NCI-H345 (cell line): ENCODE measurements around the gene PRDM16.

Experiments used
- DNase-seq: peaks from one replicate; lab custom pipeline; 2025; lab: John Stamatoyannopoulos, UW

PRDM16 gene

GRCh38 chr1:3053986-3054385 is 15.0 kb upstream of the PRDM16 start:
- no peak for DNase-seq

- DNase-seq, result no peak
Measured at GRCh38 chr1:3054474-3054873, 14.5 kb upstream of the PRDM16 start.

GRCh38 chr1:3055051-3055450 is 14.0 kb upstream of the PRDM16 start:
- no peak for DNase-seq

GRCh38 chr1:3056641-3057040 is 12.4 kb upstream of the PRDM16 start:
- DNase-seq, result no peak

GRCh38 chr1:3058263-3059030 is 10.6 kb upstream of the PRDM16 start:
- DNase-seq, result no peak

- DNase-seq, result no peak
Measured at GRCh38 chr1:3060127-3060526, 8.9 kb upstream of the PRDM16 start.

GRCh38 chr1:3060601-3061551 is 8.1 kb upstream of the PRDM16 start:
- DNase-seq, result no peak

GRCh38 chr1:3061566-3061965 is 7.4 kb upstream of the PRDM16 start:
- DNase-seq, result no peak

- no peak for DNase-seq
Measured at GRCh38 chr1:3061981-3062615, 6.9 kb upstream of the PRDM16 start.

- no peak for DNase-seq
Measured at GRCh38 chr1:3062616-3063378, 6.2 kb upstream of the PRDM16 start.

- DNase-seq, result no peak
Measured at GRCh38 chr1:3063379-3064295, 5.4 kb upstream of the PRDM16 start.

GRCh38 chr1:3064296-3064850 is 4.6 kb upstream of the PRDM16 start:
- no peak for DNase-seq

- no peak for DNase-seq
Measured at GRCh38 chr1:3064901-3065300, 4.1 kb upstream of the PRDM16 start.

GRCh38 chr1:3065396-3065795 is 3.6 kb upstream of the PRDM16 start:
- DNase-seq, result no peak

GRCh38 chr1:3065797-3066196 is 3.2 kb upstream of the PRDM16 start:
- no peak for DNase-seq

GRCh38 chr1:3066250-3066711 is 2.7 kb upstream of the PRDM16 start:
- DNase-seq, result no peak

GRCh38 chr1:3066826-3067225 is 2.2 kb upstream of the PRDM16 start:
- DNase-seq, result no peak

- no peak for DNase-seq
Measured at GRCh38 chr1:3067301-3067670, 1.7 kb upstream of the PRDM16 start.

- DNase-seq, result no peak
Measured at GRCh38 chr1:3067671-3068563, 1.1 kb upstream of the PRDM16 start.
